ENCODE data around the gene ING1. TPM values are rescaled to one million over a fixed set of nuclear protein-coding genes. Genes with fewer than 3 reads are reported as not detected.

Gene ING1
- total RNA-seq, 4 donors from 2014 or later: 10.6 to 26.1 (median 13.7) TPM

GRCh38 chr13:110681868-110682550 is 31.5 kb upstream of the ING1 start:
- TF ChIP-seq CTCF (IDR thresholded peaks at IDR 0.05) (no peak), POLR2A (IDR thresholded peaks at IDR 0.05) (no peak)
- intact Hi-C loops (cut with DNase I; ENCODE audit: low total_unique reads): no loop called here
- peak in 1 of 2 donors; percentile 54 for DNase-seq (ENCODE audit: low spot score in 2 of 2)
- WGBS, 2 donors: 85 to 87% methylated on average over 15 of the region's 15 CpGs
- no peak overlapping the region for H3K4me3 ChIP-seq (ENCODE audit: low read depth, poor library complexity, severe bottlenecking)

- TF ChIP-seq POLR2A (IDR thresholded peaks at IDR 0.05) (no peak), CTCF (IDR thresholded peaks at IDR 0.05) (no peak)
- intact Hi-C loops (cut with DNase I; ENCODE audit: low total_unique reads): no loop called here
- 94 to 98% methylated on average over 12 of the region's 12 CpGs for WGBS, 2 donors
- H3K4me3 ChIP-seq (ENCODE audit: low read depth, poor library complexity, severe bottlenecking): no peak overlapping the region
- DNase-seq (ENCODE audit: low spot score in 2 of 2): peak in 1 of 2 donors; percentile 68
Measured at GRCh38 chr13:110682746-110683145, 30.8 kb upstream of the ING1 start.

- intact Hi-C loops (cut with DNase I; ENCODE audit: low total_unique reads): no loop called here
- WGBS, 2 donors: 83 to 90% methylated on average over 5 of the region's 5 CpGs
- DNase-seq (ENCODE audit: low spot score in 2 of 2): peak in 1 of 2 donors; percentile 34
- TF ChIP-seq CTCF (IDR thresholded peaks at IDR 0.05) (no peak), POLR2A (IDR thresholded peaks at IDR 0.05) (no peak)
- no peak overlapping the region for H3K4me3 ChIP-seq (ENCODE audit: low read depth, poor library complexity, severe bottlenecking)
Measured at GRCh38 chr13:110683203-110683883, 30.2 kb upstream of the ING1 start.

GRCh38 chr13:110683921-110684320 is 29.6 kb upstream of the ING1 start:
- whole genome bisulfite sequencing, 2 donors: 94 to 100% methylated on average over 5 of the region's 5 CpGs
- intact Hi-C loops (cut with DNase I; ENCODE audit: low total_unique reads): no loop called here
- H3K4me3 ChIP-seq (ENCODE audit: low read depth, poor library complexity, severe bottlenecking): no peak overlapping the region
- TF ChIP-seq POLR2A (IDR thresholded peaks at IDR 0.05) (no peak), CTCF (IDR thresholded peaks at IDR 0.05) (no peak)
- peak in 1 of 2 donors; percentile 59 for DNase-seq (ENCODE audit: low spot score in 2 of 2)

- TF ChIP-seq POLR2A (IDR thresholded peaks at IDR 0.05) (no peak), CTCF (IDR thresholded peaks at IDR 0.05) (no peak)
- peak in 1 of 2 donors; percentile 31 for DNase-seq (ENCODE audit: low spot score in 2 of 2)
- H3K4me3 ChIP-seq (ENCODE audit: low read depth, poor library complexity, severe bottlenecking): no peak overlapping the region
- intact Hi-C loops (cut with DNase I; ENCODE audit: low total_unique reads): no loop called here
- WGBS, 2 donors: 88 to 89% methylated on average over 8 of the region's 8 CpGs
Measured at GRCh38 chr13:110684388-110685056, 29.0 kb upstream of the ING1 start.
